ENCODE data around the gene RCOR2.
A peak's percentile ranks its signal among the peaks of the same experiment; 100 is the strongest.
"Not testable (repeated sequence)": the region's sequence is repeated elsewhere in the genome, so short reads cannot be mapped to it uniquely, and the experiment has no call there.

Gene RCOR2

GRCh38 chr11:63876616-63877015, 40.3 kb downstream of the RCOR2 start:
- DNase-seq (ENCODE audit: low spot score): no peak

- no peak for DNase-seq (ENCODE audit: low spot score)
Measured at GRCh38 chr11:63875506-63876065, 41.4 kb downstream of the RCOR2 start.

- no peak for DNase-seq (ENCODE audit: low spot score)
Measured at GRCh38 chr11:63874511-63874910, 42.5 kb downstream of the RCOR2 start.

GRCh38 chr11:63873311-63873710, 43.7 kb downstream of the RCOR2 start:
- DNase-seq (ENCODE audit: low spot score): no peak

- DNase-seq (ENCODE audit: low spot score): no peak
Measured at GRCh38 chr11:63872800-63873197, 44.2 kb downstream of the RCOR2 start.

GRCh38 chr11:63871962-63872799, 44.8 kb downstream of the RCOR2 start:
- peak; percentile 63 for DNase-seq (ENCODE audit: low spot score)

- no peak for DNase-seq (ENCODE audit: low spot score)
Measured at GRCh38 chr11:63870351-63871140, 46.4 kb downstream of the RCOR2 start.

GRCh38 chr11:63869683-63870082, 47.3 kb downstream of the RCOR2 start:
- DNase-seq (ENCODE audit: low spot score): no peak

- DNase-seq (ENCODE audit: low spot score): no peak
Measured at GRCh38 chr11:63869171-63869591, 47.8 kb downstream of the RCOR2 start.

- DNase-seq (ENCODE audit: low spot score): no peak
Measured at GRCh38 chr11:63868399-63869064, 48.4 kb downstream of the RCOR2 start.

- DNase-seq (ENCODE audit: low spot score): no peak
Measured at GRCh38 chr11:63867511-63867910, 49.5 kb downstream of the RCOR2 start.

GRCh38 chr11:63866211-63866610, 50.8 kb downstream of the RCOR2 start:
- no peak for DNase-seq (ENCODE audit: low spot score)

GRCh38 chr11:63863620-63864019, 53.3 kb downstream of the RCOR2 start:
- DNase-seq (ENCODE audit: low spot score): not testable (repeated sequence)

GRCh38 chr11:63862923-63863322, 54.0 kb downstream of the RCOR2 start:
- no peak for DNase-seq (ENCODE audit: low spot score)
